ENCODE data around the gene FXYD6.

Gene FXYD6

GRCh38 chr11:117863383-117863782 is 13.1 kb downstream of the FXYD6 start:
- Histone ChIP-seq H3K9me3 (ENCODE audit: control insufficient read depth, low read length) (no peaks in the 10 kb centered on the region), H3K27ac (no peak overlapping the region), H3K4me1 (no peaks in the 10 kb centered on the region), H3K27me3 (ENCODE audit: control insufficient read depth, insufficient read depth, low read length) (no peaks in the 10 kb centered on the region), H3K79me2 (no peaks in the 10 kb centered on the region), H3K4me3 (ENCODE audit: low read depth, low read length) (no peak overlapping the region), H3K36me3 (ENCODE audit: control insufficient read depth, insufficient read depth, low read length) (no peaks in the 10 kb centered on the region), H3K4me2 (ENCODE audit: low read length) (no peak overlapping the region), H3K9ac (no peak overlapping the region), H2AFZ (no peak overlapping the region)
- no peak for TF ChIP-seq CTCF (IDR thresholded peaks at IDR 0.05)

- H3K4me2 ChIP-seq (ENCODE audit: low read length) = no peak overlapping the region
- no peaks in the 10 kb centered on the region for H3K27me3 ChIP-seq (ENCODE audit: control insufficient read depth, insufficient read depth, low read length)
- H3K9me3 ChIP-seq (ENCODE audit: control insufficient read depth, low read length) = no peaks in the 10 kb centered on the region
- no peak overlapping the region for H3K4me3 ChIP-seq (ENCODE audit: low read depth, low read length)
- no peaks in the 10 kb centered on the region for H3K36me3 ChIP-seq (ENCODE audit: control insufficient read depth, insufficient read depth, low read length)
- H2AFZ ChIP-seq = no peak overlapping the region
- H3K27ac ChIP-seq = peak overlapping the region; percentile 59
- H3K9ac ChIP-seq = no peak overlapping the region
- H3K4me1 ChIP-seq = no peaks in the 10 kb centered on the region
- TF ChIP-seq CTCF (IDR thresholded peaks at IDR 0.05) = no peak
- H3K79me2 ChIP-seq = no peaks in the 10 kb centered on the region
Observed at GRCh38 chr11:117862753-117863152, 13.7 kb downstream of the FXYD6 start.

- Histone ChIP-seq H3K9ac (no peak overlapping the region), H3K36me3 (ENCODE audit: control insufficient read depth, insufficient read depth, low read length) (no peaks in the 10 kb centered on the region), H3K79me2 (no peaks in the 10 kb centered on the region), H3K9me3 (ENCODE audit: control insufficient read depth, low read length) (no peaks in the 10 kb centered on the region), H3K4me3 (ENCODE audit: low read depth, low read length) (no peak overlapping the region), H3K27me3 (ENCODE audit: control insufficient read depth, insufficient read depth, low read length) (no peaks in the 10 kb centered on the region), H3K4me2 (ENCODE audit: low read length) (no peak overlapping the region), H3K4me1 (no peaks in the 10 kb centered on the region), H3K27ac (peak overlapping the region; percentile 59), H2AFZ (no peak overlapping the region)
- no peak for TF ChIP-seq CTCF (IDR thresholded peaks at IDR 0.05)
Observed at GRCh38 chr11:117862019-117862725, 14.3 kb downstream of the FXYD6 start.

GRCh38 chr11:117861151-117862018 is 15.1 kb downstream of the FXYD6 start:
- H2AFZ ChIP-seq = no peak overlapping the region
- no peaks in the 10 kb centered on the region for H3K36me3 ChIP-seq (ENCODE audit: control insufficient read depth, insufficient read depth, low read length)
- TF ChIP-seq CTCF (IDR thresholded peaks at IDR 0.05) = no peak
- no peaks in the 10 kb centered on the region for H3K79me2 ChIP-seq
- no peak overlapping the region for H3K9ac ChIP-seq
- H3K27ac ChIP-seq = peak overlapping the region; percentile 59
- H3K9me3 ChIP-seq (ENCODE audit: control insufficient read depth, low read length) = no peaks in the 10 kb centered on the region
- H3K4me2 ChIP-seq (ENCODE audit: low read length) = no peak overlapping the region
- H3K27me3 ChIP-seq (ENCODE audit: control insufficient read depth, insufficient read depth, low read length) = no peaks in the 10 kb centered on the region
- no peaks in the 10 kb centered on the region for H3K4me1 ChIP-seq
- H3K4me3 ChIP-seq (ENCODE audit: low read depth, low read length) = no peak overlapping the region

Data from parathyroid adenoma (tissue), 2 donors.